Parathyroid adenoma (tissue), 2 donors: ENCODE data around the gene HAPSTR1.

ENCODE experiments used
- H2AFZ ChIP-seq: fragments of 300-600 bp; sonication (generic); one replicate; pipeline ENCODE4 v1.7.0; 2017; ENCODE audit warnings: antibody characterized with exemption, mild to moderate bottlenecking
- H3K27ac ChIP-seq: fragments of 300-600 bp; sonication (generic); one replicate; pipeline ENCODE4 v1.7.0; 2017
- H3K27me3 ChIP-seq: fragments of 300-600 bp; sonication (generic); one replicate; pipeline ENCODE4 v1.7.0; 2017; ENCODE audit warnings: low read length; ENCODE audit not compliant: control insufficient read depth, insufficient read depth
- H3K36me3 ChIP-seq: fragments of 300-600 bp; sonication (generic); one replicate; pipeline ENCODE4 v1.7.0; 2017; ENCODE audit warnings: low read length; ENCODE audit not compliant: control insufficient read depth, insufficient read depth
- H3K4me1 ChIP-seq: fragments of 300-600 bp; sonication (generic); one replicate; pipeline ENCODE4 v1.7.0; 2017; ENCODE audit warnings: control low read depth
- H3K4me2 ChIP-seq: fragments of 300-600 bp; sonication (generic); one replicate; pipeline ENCODE4 v1.7.0; 2017; ENCODE audit warnings: low read length
- H3K4me3 ChIP-seq: fragments of 300-600 bp; sonication (generic); one replicate; pipeline ENCODE4 v1.7.0; 2017; ENCODE audit warnings: low read depth, low read length
- H3K79me2 ChIP-seq: fragments of 300-600 bp; sonication (generic); one replicate; pipeline ENCODE4 v1.7.0; 2017; ENCODE audit warnings: control low read depth
- H3K9ac ChIP-seq: fragments of 300-600 bp; sonication (generic); one replicate; pipeline ENCODE4 v1.7.0; 2017; ENCODE audit warnings: mild to moderate bottlenecking
- H3K9me3 ChIP-seq: fragments of 300-600 bp; sonication (generic); one replicate; pipeline ENCODE4 v1.7.0; 2017; ENCODE audit warnings: low read length; ENCODE audit not compliant: control insufficient read depth
- TF ChIP-seq, protein P1 (sequence below): fragments of 300-600 bp; sonication (generic); IDR thresholded peaks from one replicate; pipeline ENCODE4 v1.7.0; 2017; ENCODE audit warnings: antibody characterized with exemption, mild to moderate bottlenecking
- donor health status: primary hyperparathyroidism.

Gene HAPSTR1

DNA sequence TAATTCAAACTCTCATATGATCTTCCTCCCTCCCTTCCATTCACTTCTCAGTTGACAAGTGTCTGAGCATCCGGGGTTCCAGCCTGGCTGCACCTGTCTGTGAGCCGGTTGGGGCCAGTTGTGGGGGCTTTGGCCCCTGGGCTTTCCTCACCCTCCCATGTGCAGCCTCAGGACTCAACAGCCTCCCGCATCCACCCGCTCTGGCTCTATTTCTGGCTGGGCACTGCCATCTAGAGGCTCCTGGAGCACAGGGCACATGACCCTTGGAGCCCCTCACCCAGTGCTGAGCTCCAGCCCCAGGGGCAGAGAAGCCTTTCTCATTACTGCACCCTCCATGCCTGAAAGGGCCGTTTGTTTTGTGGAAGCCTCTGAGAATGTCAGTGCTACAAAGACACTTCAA lies 43.3 kb downstream of the HAPSTR1 start:
- H3K27ac ChIP-seq = no peak overlapping the region
- TF ChIP-seq, protein P1, sequence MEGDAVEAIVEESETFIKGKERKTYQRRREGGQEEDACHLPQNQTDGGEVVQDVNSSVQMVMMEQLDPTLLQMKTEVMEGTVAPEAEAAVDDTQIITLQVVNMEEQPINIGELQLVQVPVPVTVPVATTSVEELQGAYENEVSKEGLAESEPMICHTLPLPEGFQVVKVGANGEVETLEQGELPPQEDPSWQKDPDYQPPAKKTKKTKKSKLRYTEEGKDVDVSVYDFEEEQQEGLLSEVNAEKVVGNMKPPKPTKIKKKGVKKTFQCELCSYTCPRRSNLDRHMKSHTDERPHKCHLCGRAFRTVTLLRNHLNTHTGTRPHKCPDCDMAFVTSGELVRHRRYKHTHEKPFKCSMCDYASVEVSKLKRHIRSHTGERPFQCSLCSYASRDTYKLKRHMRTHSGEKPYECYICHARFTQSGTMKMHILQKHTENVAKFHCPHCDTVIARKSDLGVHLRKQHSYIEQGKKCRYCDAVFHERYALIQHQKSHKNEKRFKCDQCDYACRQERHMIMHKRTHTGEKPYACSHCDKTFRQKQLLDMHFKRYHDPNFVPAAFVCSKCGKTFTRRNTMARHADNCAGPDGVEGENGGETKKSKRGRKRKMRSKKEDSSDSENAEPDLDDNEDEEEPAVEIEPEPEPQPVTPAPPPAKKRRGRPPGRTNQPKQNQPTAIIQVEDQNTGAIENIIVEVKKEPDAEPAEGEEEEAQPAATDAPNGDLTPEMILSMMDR = peak; percentile 59

GRCh38 chr16:9135797-9136196 lies 44.4 kb downstream of the HAPSTR1 start:
- H2AFZ ChIP-seq = no peak overlapping the region
- no peak overlapping the region for H3K27ac ChIP-seq
- H3K9me3 ChIP-seq = no peaks in the 10 kb centered on the region
- TF ChIP-seq, protein P1 = no peak
- H3K27me3 ChIP-seq = no peaks in the 10 kb centered on the region
- H3K4me2 ChIP-seq = no peak overlapping the region
- peaks cover 5% of the 10 kb centered on the region for H3K4me1 ChIP-seq
- no peak overlapping the region for H3K9ac ChIP-seq
- peaks cover 4% of the 10 kb centered on the region for H3K79me2 ChIP-seq
- no peak overlapping the region for H3K4me3 ChIP-seq
- no peaks in the 10 kb centered on the region for H3K36me3 ChIP-seq

More for the DNA sequence above, 43.3 kb downstream of the HAPSTR1 start:
- H3K4me2 ChIP-seq = no peak overlapping the region
- no peaks in the 10 kb centered on the region for H3K36me3 ChIP-seq
- peaks cover 2% of the 10 kb centered on the region for H3K79me2 ChIP-seq
- H3K27me3 ChIP-seq = no peaks in the 10 kb centered on the region
- peaks cover 5% of the 10 kb centered on the region for H3K4me1 ChIP-seq
- no peak overlapping the region for H2AFZ ChIP-seq
- no peak overlapping the region for H3K4me3 ChIP-seq
- H3K9ac ChIP-seq = no peak overlapping the region
- no peaks in the 10 kb centered on the region for H3K9me3 ChIP-seq

- no peak overlapping the region for H2AFZ ChIP-seq
- H3K4me3 ChIP-seq = no peak overlapping the region
- H3K4me1 ChIP-seq = peaks cover 5% of the 10 kb centered on the region
- H3K79me2 ChIP-seq = peaks cover 4% of the 10 kb centered on the region
- no peaks in the 10 kb centered on the region for H3K36me3 ChIP-seq
- TF ChIP-seq, protein P1 = no peak
- no peak overlapping the region for H3K27ac ChIP-seq
- H3K4me2 ChIP-seq = no peak overlapping the region
- H3K27me3 ChIP-seq = no peaks in the 10 kb centered on the region
- H3K9me3 ChIP-seq = no peaks in the 10 kb centered on the region
- H3K9ac ChIP-seq = no peak overlapping the region
These were observed 45.2 kb downstream of the HAPSTR1 start for GRCh38 chr16:9136596-9136995.

DNA sequence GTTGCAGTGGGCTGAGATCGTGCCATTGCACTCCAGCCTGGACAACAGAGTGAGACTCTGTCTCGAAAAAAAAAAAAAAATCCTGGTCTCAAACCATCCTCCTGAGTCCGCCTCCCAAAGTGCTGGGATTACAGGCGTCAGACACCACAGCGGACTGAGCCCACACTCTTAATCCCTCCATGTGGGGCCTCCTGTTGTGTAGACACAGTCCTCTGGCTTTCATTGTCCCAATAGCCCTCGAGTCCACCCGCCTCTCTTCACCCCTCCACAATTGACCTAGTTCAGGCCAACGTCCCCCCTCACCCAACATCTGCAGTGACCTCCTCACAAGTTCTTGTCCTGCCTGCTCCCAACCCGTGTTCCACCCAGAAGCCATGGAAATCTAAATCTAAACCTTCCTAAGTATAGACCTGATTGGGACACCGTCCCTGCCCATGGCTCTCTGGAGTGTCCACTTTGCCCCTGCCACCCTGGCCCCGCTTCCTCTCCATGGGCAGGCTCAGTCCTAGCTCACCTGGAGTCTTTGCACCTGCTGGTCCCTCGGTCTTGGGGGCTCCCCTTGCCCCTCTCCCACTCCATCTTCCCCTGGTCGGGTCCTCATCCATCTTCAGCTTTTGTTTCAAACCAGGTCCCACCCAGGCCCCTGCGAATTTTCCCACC lies 46.7 kb downstream of the HAPSTR1 start:
- no peak overlapping the region for H3K4me3 ChIP-seq
- H3K4me2 ChIP-seq = no peak overlapping the region
- no peaks in the 10 kb centered on the region for H3K9me3 ChIP-seq
- no peak overlapping the region for H3K9ac ChIP-seq
- no peak overlapping the region for H3K27ac ChIP-seq
- TF ChIP-seq, protein P1 = no peak
- no peaks in the 10 kb centered on the region for H3K36me3 ChIP-seq
- peaks cover 5% of the 10 kb centered on the region for H3K4me1 ChIP-seq
- peaks cover 4% of the 10 kb centered on the region for H3K79me2 ChIP-seq
- no peaks in the 10 kb centered on the region for H3K27me3 ChIP-seq
- no peak overlapping the region for H2AFZ ChIP-seq
